Osteocyte (in vitro differentiated cells): ENCODE data around the gene ZNF398. TPM values are rescaled to one million over a fixed set of nuclear protein-coding genes. Genes with fewer than 3 reads are reported as not detected.

Source experiments
- DNase-seq: peaks from one replicate; pipeline ENCODE4 v3.0.0; 2021; ENCODE audit warnings: mixed read lengths; ENCODE audit not compliant: unreplicated experiment; ENCODE audit errors: extremely low spot score
- H3K27ac Mint-ChIP-seq: one replicate; pipeline ENCODE4 v1.8.0; 2021; ENCODE audit warnings: mild to moderate bottlenecking, mixed read lengths; ENCODE audit not compliant: unreplicated experiment
- H3K27me3 Mint-ChIP-seq: one replicate; pipeline ENCODE4 v1.8.0; 2021; ENCODE audit warnings: mixed read lengths; ENCODE audit not compliant: unreplicated experiment
- H3K36me3 Mint-ChIP-seq: one replicate; pipeline ENCODE4 v1.8.0; 2021; ENCODE audit warnings: mixed read lengths; ENCODE audit not compliant: unreplicated experiment
- H3K4me1 Mint-ChIP-seq: one replicate; pipeline ENCODE4 v1.8.0; 2021; ENCODE audit warnings: mixed read lengths; ENCODE audit not compliant: unreplicated experiment
- H3K4me3 Mint-ChIP-seq: one replicate; pipeline ENCODE4 v1.8.0; 2021; ENCODE audit warnings: mild to moderate bottlenecking, moderate library complexity, mixed read lengths; ENCODE audit not compliant: unreplicated experiment
- H3K9me3 Mint-ChIP-seq: one replicate; pipeline ENCODE4 v1.8.0; 2021; ENCODE audit warnings: mixed read lengths; ENCODE audit not compliant: unreplicated experiment
- long read RNA-seq: library from polyadenylated mRNA; unstranded; transcript quantifications from one replicate; pipeline ENCODE4 v2.0.0, GENCODE V29; 2021
- total RNA-seq: library from RNA; stranded (reverse); gene quantifications from 2 replicates; pipeline ENCODE4 v1.2.1, GENCODE V29; 2021
- TF ChIP-seq, protein P1 (sequence below): fragments of 200-600 bp; sonication (generic); IDR thresholded peaks from 2 replicates; pipeline ENCODE4 v1.5.0; 2021; ENCODE audit warnings: antibody characterized with exemption, mild to moderate bottlenecking, moderate library complexity

ZNF398 gene, protein sequence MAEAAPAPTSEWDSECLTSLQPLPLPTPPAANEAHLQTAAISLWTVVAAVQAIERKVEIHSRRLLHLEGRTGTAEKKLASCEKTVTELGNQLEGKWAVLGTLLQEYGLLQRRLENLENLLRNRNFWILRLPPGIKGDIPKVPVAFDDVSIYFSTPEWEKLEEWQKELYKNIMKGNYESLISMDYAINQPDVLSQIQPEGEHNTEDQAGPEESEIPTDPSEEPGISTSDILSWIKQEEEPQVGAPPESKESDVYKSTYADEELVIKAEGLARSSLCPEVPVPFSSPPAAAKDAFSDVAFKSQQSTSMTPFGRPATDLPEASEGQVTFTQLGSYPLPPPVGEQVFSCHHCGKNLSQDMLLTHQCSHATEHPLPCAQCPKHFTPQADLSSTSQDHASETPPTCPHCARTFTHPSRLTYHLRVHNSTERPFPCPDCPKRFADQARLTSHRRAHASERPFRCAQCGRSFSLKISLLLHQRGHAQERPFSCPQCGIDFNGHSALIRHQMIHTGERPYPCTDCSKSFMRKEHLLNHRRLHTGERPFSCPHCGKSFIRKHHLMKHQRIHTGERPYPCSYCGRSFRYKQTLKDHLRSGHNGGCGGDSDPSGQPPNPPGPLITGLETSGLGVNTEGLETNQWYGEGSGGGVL
- total RNA-seq = 17.7 and 19.4 TPM in 2 replicates
- long read RNA-seq, partial matches to known transcripts = 20 of 23 reads
- long read RNA-seq, other reads (novel, unspliced or antisense) = 3 of 23 reads

DNA sequence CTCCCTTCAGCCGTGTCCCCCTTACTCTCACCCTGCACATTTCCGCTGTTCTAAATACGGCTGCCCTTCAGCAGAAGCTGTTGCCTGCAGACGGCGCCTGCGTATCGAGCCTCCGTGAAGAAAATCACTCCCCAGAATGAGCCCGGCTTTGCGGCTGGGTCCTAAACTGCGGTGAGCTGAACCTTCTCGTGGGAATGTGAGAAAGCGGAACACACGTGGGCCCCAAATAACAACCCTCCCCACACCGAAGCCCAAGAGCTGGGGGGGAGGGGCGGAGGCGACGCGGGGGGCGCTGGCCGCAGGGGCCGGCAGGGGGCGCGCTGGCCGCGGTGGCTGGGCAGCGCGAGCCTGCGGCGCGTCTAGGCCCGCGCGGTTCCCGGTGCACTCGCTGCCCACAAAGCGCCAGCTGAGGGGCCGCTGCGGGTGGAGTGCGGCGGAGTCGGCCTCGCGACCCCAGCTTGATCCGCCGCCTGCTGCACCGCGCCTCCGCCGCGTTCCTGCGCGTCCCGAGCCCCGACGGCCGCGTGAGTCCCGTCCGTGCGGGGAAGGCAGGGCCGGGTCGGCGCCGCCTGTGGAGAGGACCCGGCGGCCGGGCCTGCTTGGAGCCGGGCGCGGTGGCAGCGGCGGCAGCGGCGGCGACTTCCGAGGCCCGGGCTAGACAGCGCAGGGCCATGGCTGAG is at the start of gene ZNF398:
Gene ZNF398, plus strand, starts transcription at position 382 of the 680 bp plus-strand sequence. Its CDS starts 290 bp downstream, at position 672.
- Mint-ChIP-seq H3K4me1 (peaks cover 22% of the 10 kb centered on the region), H3K27me3 (no peaks in the 10 kb centered on the region), H3K27ac (peak within 1 kb of the TSS; percentile 94), H3K9me3 (no peaks in the 10 kb centered on the region), H3K36me3 (peaks cover 2% of the 10 kb centered on the region), H3K4me3 (peak within 1 kb of the TSS; percentile 90)
- TF ChIP-seq, protein P1, sequence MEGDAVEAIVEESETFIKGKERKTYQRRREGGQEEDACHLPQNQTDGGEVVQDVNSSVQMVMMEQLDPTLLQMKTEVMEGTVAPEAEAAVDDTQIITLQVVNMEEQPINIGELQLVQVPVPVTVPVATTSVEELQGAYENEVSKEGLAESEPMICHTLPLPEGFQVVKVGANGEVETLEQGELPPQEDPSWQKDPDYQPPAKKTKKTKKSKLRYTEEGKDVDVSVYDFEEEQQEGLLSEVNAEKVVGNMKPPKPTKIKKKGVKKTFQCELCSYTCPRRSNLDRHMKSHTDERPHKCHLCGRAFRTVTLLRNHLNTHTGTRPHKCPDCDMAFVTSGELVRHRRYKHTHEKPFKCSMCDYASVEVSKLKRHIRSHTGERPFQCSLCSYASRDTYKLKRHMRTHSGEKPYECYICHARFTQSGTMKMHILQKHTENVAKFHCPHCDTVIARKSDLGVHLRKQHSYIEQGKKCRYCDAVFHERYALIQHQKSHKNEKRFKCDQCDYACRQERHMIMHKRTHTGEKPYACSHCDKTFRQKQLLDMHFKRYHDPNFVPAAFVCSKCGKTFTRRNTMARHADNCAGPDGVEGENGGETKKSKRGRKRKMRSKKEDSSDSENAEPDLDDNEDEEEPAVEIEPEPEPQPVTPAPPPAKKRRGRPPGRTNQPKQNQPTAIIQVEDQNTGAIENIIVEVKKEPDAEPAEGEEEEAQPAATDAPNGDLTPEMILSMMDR = peak; percentile 89
- peak; percentile 91 for DNase-seq

DNA sequence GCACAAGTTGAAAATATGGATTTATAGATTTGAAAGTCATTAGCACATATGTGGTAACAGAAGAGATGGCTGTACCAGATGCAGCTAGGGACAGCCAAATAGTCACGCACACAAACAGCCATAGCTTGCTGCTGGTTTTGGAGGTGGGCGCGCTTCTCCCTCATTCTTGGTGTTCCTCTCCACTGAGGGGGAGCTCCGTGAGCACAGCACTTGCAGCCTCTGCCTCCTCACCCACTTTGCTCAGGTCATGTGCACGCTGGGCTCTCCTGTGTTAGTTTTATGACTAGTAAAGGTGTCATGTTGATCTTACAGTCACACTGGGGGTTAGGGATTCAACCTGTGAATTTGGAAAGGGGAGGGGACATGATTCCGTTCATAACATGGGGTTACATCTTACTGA is 48.2 kb upstream of the ZNF398 start:
- DNase-seq = no peak
- Mint-ChIP-seq H3K36me3 (peaks cover 10% of the 10 kb centered on the region), H3K4me3 (no peak overlapping the region), H3K4me1 (peaks cover 3% of the 10 kb centered on the region), H3K27ac (no peak overlapping the region), H3K27me3 (no peaks in the 10 kb centered on the region), H3K9me3 (no peaks in the 10 kb centered on the region)
- TF ChIP-seq, protein P1 = no peak

DNA sequence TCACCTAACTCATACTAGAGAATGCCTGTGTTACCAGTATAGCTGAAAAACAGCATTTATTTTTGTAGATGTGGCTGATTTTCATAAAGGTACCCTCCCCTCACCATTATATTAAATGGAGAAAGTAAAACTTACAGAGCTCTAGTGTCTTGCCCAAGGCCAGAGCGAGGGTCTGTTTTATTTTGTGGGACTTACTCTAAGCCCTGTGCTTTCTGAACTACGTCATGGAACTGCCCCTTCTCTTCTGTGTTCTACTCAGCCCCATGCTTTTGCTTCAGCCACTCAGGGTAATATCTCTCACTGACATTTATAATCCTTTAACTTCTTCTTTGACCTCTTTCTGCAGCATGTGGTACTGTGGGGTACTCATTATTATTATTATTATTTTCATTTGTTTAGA is 46.4 kb upstream of the ZNF398 start:
- H3K36me3 Mint-ChIP-seq = peaks cover 14% of the 10 kb centered on the region
- H3K9me3 Mint-ChIP-seq = no peaks in the 10 kb centered on the region
- TF ChIP-seq, protein P1 = no peak
- no peak for DNase-seq
- no peaks in the 10 kb centered on the region for H3K27me3 Mint-ChIP-seq
- H3K4me1 Mint-ChIP-seq = peaks cover 3% of the 10 kb centered on the region
- H3K4me3 Mint-ChIP-seq = no peak overlapping the region
- no peak overlapping the region for H3K27ac Mint-ChIP-seq

DNA sequence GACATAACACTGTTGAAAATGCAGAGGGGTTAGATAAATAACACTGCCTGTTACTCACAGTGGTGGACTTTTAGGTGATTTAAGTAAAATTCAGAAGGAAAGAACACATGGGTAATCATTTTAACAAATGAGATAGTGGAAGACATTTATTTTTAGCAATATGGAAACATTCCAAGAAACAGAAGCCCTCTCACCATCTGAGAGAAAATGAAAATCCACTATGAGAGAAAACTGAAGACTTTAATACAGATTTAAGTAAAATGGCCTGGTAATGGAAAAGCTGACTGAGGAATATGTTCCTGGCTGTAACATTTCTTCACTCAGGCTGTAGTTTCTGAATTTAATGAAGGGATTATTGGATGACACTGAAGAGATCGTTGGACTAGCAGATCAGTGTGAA is 44.6 kb upstream of the ZNF398 start:
- Mint-ChIP-seq H3K9me3 (no peaks in the 10 kb centered on the region), H3K27ac (no peak overlapping the region)

More for the DNA sequence above, 44.6 kb upstream of the ZNF398 start:
- no peak for DNase-seq
- peaks cover 14% of the 10 kb centered on the region for H3K36me3 Mint-ChIP-seq
- no peaks in the 10 kb centered on the region for H3K4me1 Mint-ChIP-seq
- no peak overlapping the region for H3K4me3 Mint-ChIP-seq
- H3K27me3 Mint-ChIP-seq = no peaks in the 10 kb centered on the region
- TF ChIP-seq, protein P1 = no peak
